HG03280 (cell line): ENCODE data around the gene RSPO1.
"Not testable (repeated sequence)": the region's sequence is repeated elsewhere in the genome, so short reads cannot be mapped to it uniquely, and the experiment has no call there.

Experiments
- ATAC-seq: cut with Tn5 transposase; IDR thresholded peaks from one replicate; pipeline ENCODE4 v1.9.1; 2021; ENCODE audit warnings: mild to moderate bottlenecking, moderate library complexity; ENCODE audit not compliant: unreplicated experiment

RSPO1 gene

GRCh38 chr1:37634244-37634991 is at the start of gene RSPO1:
Gene RSPO1 (minus strand): TSS chr1:37634892. CDS start chr1:37629661, 5,231 bp downstream.
- no peak for ATAC-seq

GRCh38 chr1:37684182-37684581 is 49.5 kb upstream of the RSPO1 start:
- not testable (repeated sequence) for ATAC-seq

- ATAC-seq = no peak
These were observed 47.8 kb upstream of the RSPO1 start for GRCh38 chr1:37682334-37682987.

GRCh38 chr1:37680933-37681332 is 46.2 kb upstream of the RSPO1 start:
- ATAC-seq = no peak

GRCh38 chr1:37677808-37678207 is 43.1 kb upstream of the RSPO1 start:
- no peak for ATAC-seq

- ATAC-seq = no peak
These were observed 42.4 kb upstream of the RSPO1 start for GRCh38 chr1:37677143-37677439.

GRCh38 chr1:37676281-37677142 is 41.8 kb upstream of the RSPO1 start:
- ATAC-seq = no peak

GRCh38 chr1:37673920-37674319 is 39.2 kb upstream of the RSPO1 start:
- ATAC-seq = no peak

GRCh38 chr1:37672136-37672870 is 37.6 kb upstream of the RSPO1 start:
- no peak for ATAC-seq

- no peak for ATAC-seq
These were observed 36.6 kb upstream of the RSPO1 start for GRCh38 chr1:37671261-37671660.

GRCh38 chr1:37670133-37670532 is 35.4 kb upstream of the RSPO1 start:
- no peak for ATAC-seq

- ATAC-seq = no peak
These were observed 32.5 kb upstream of the RSPO1 start for GRCh38 chr1:37667023-37667671.

GRCh38 chr1:37666241-37666867 is 31.7 kb upstream of the RSPO1 start:
- ATAC-seq = no peak

- ATAC-seq = no peak
These were observed 28.8 kb upstream of the RSPO1 start for GRCh38 chr1:37663426-37664000.

- ATAC-seq = no peak
These were observed 27.5 kb upstream of the RSPO1 start for GRCh38 chr1:37662031-37662755.

GRCh38 chr1:37661401-37661800 is 26.7 kb upstream of the RSPO1 start:
- ATAC-seq = no peak

GRCh38 chr1:37660664-37661063 is 26.0 kb upstream of the RSPO1 start:
- ATAC-seq = no peak

- ATAC-seq = no peak
These were observed 23.8 kb upstream of the RSPO1 start for GRCh38 chr1:37658486-37658885.
